Upper lobe of left lung (tissue), 6 donors: ENCODE data around the gene CLIC6. TPM values are rescaled to one million over a fixed set of nuclear protein-coding genes. Genes with fewer than 3 reads are reported as not detected.
"Not testable (repeated sequence)": the region's sequence is repeated elsewhere in the genome, so short reads cannot be mapped to it uniquely, and the experiment has no call there.

Experiments used
- ATAC-seq, 2 donors: fragments of 200-7000 bp; cut with Tn5 transposase; one replicate each; pipeline ENCODE4 v1.9.1; 2022; ENCODE audit warnings: mild to moderate bottlenecking in 2 of 2, moderate library complexity in 2 of 2; ENCODE audit not compliant: low FRiP score in 2 of 2
- DNase-seq, 2 donors: peaks; one replicate each; pipeline ENCODE4 v3.0.0-alpha.2; 2019 to 2020
- H3K27ac ChIP-seq, 4 donors: fragments of 200-600 bp; sonication (generic); one replicate each; pipeline ENCODE4 v1.5.1; 2016 to 2019
- H3K27me3 ChIP-seq, 4 donors: fragments of 200-600 bp; sonication (generic); one replicate each; pipeline ENCODE4 v1.5.1; 2017 to 2019
- H3K36me3 ChIP-seq, 4 donors: fragments of 200-600 bp; sonication (generic); one replicate each; pipeline ENCODE4 v1.5.1; 2016 to 2019
- H3K4me1 ChIP-seq, 4 donors: fragments of 200-600 bp; sonication (generic); one replicate each; pipeline ENCODE4 v1.5.1; 2018 to 2019
- H3K4me3 ChIP-seq, 4 donors: fragments of 200-600 bp; sonication (generic); one replicate each; pipeline ENCODE4 v1.5.1; 2017 to 2019; ENCODE audit warnings: mild to moderate bottlenecking in 2 of 4, moderate library complexity in 1 of 4
- H3K9me3 ChIP-seq, 4 donors: fragments of 200-600 bp; sonication (generic); one replicate each; pipeline ENCODE4 v1.5.1; 2018 to 2019
- EP300 ChIP-seq, 4 donors: sonication (generic); formaldehyde crosslinking; IDR thresholded peaks; one replicate each; pipeline ENCODE4 v1.5.1; 2017; ENCODE audit warnings: antibody characterized with exemption in 4 of 4, control low read depth in 2 of 4
- POLR2A ChIP-seq, 4 donors: fragments of 450-650 bp; IDR thresholded peaks; one replicate each; pipeline ENCODE4 v1.5.1; 2016 to 2017; ENCODE audit warnings: antibody characterized with exemption in 4 of 4, mild to moderate bottlenecking in 2 of 4
- POLR2AphosphoS5 ChIP-seq, 2 donors: sonication (generic); formaldehyde crosslinking; IDR thresholded peaks; one replicate each; pipeline ENCODE4 v1.5.1; 2017; ENCODE audit warnings: antibody characterized with exemption in 2 of 2
- WGBS, 2 donors: methylation state at CpG; one replicate each; pipeline ENCODE4 v1.1.5; 2017 to 2018; 5-methylcytosine and 5-hydroxymethylcytosine counted together
- total RNA-seq, 6 donors: library from RNA; depleted of rRNA in 4 of 6; stranded (reverse); fragments of >200 nt in 4 of 6; gene quantifications; one replicate each; pipeline versions ENCODE4 v1.1.0 to v1.2.1, GENCODE V29; 2016 to 2021
- TF ChIP-seq, protein P1 (sequence below), 6 experiments: fragments of 450-650 bp in 4 of 6; fragments of 200-600 bp in 2 of 6; sonication (generic) in 2 of 6; IDR thresholded peaks; one replicate each; pipeline ENCODE4 v1.5.1; 2016 to 2019; ENCODE audit warnings: antibody characterized with exemption in 6 of 6
- donor health status: DM: no; HTN: no; CAD: no; lungs with moderate emphysema.
- donor health status: DM: no; HTN: yes; CAD: no; lungs with severe emphysema.

CLIC6 gene
- total RNA-seq, 6 donors from 2014 or later: 6.2 to 42.6 (median 13.8) TPM

DNA sequence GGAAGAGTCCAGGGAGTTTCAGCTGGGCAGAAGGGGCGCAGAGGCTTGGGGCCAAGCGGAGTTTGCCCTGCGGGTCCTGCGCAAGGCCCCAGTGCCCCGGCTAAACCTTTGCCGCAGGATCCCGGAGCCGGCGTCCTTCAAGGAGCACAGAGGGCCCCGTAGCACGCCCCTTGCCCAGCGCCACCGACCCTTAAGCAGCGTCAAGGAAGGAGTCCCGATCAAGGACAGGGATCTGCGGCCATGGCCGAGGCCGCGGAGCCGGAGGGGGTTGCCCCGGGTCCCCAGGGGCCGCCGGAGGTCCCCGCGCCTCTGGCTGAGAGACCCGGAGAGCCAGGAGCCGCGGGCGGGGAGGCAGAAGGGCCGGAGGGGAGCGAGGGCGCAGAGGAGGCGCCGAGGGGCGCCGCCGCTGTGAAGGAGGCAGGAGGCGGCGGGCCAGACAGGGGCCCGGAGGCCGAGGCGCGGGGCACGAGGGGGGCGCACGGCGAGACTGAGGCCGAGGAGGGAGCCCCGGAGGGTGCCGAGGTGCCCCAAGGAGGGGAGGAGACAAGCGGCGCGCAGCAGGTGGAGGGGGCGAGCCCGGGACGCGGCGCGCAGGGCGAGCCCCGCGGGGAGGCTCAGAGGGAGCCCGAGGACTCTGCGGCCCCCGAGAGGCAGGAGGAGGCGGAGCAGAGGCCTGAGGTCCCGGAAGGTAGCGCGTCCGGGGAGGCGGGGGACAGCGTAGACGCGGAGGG, 520 bp downstream of the CLIC6 start:
- TF ChIP-seq POLR2A (IDR thresholded peaks at IDR 0.05) (peak in 1 of 4 donors; percentile 21), EP300 (IDR thresholded peaks at IDR 0.05) (no peak), POLR2AphosphoS5 (IDR thresholded peaks at IDR 0.05) (no peak)
- TF ChIP-seq, protein P1, sequence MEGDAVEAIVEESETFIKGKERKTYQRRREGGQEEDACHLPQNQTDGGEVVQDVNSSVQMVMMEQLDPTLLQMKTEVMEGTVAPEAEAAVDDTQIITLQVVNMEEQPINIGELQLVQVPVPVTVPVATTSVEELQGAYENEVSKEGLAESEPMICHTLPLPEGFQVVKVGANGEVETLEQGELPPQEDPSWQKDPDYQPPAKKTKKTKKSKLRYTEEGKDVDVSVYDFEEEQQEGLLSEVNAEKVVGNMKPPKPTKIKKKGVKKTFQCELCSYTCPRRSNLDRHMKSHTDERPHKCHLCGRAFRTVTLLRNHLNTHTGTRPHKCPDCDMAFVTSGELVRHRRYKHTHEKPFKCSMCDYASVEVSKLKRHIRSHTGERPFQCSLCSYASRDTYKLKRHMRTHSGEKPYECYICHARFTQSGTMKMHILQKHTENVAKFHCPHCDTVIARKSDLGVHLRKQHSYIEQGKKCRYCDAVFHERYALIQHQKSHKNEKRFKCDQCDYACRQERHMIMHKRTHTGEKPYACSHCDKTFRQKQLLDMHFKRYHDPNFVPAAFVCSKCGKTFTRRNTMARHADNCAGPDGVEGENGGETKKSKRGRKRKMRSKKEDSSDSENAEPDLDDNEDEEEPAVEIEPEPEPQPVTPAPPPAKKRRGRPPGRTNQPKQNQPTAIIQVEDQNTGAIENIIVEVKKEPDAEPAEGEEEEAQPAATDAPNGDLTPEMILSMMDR (IDR thresholded peaks at IDR 0.05): no peak
- H3K27ac ChIP-seq: peak overlapping the region; percentile 61 to 86 (median 67)
- H3K4me3 ChIP-seq: peak overlapping the region; percentile 20 to 57 (median 50)
- 7 to 8% methylated on average over 30 to 33 of the region's 74 CpGs for WGBS, 2 donors
- no peaks in the 10 kb centered on the region for H3K9me3 ChIP-seq
- ATAC-seq: peak; percentile 11 to 60
- peak; percentile 37 to 86 for DNase-seq
- peaks cover 0 to 20% (median 15%) of the 10 kb centered on the region in 4 donors for H3K27me3 ChIP-seq
- peaks cover 14 to 27% (median 19%) of the 10 kb centered on the region in 4 donors for H3K4me1 ChIP-seq
- no peaks in the 10 kb centered on the region for H3K36me3 ChIP-seq

DNA sequence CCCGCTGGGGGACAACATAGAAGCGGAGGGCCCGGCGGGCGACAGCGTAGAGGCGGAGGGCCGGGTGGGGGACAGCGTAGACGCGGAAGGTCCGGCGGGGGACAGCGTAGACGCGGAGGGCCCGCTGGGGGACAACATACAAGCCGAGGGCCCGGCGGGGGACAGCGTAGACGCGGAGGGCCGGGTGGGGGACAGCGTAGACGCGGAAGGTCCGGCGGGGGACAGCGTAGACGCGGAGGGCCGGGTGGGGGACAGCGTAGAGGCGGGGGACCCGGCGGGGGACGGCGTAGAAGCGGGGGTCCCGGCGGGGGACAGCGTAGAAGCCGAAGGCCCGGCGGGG, 1.1 kb downstream of the CLIC6 start:
- ATAC-seq: peak in 1 of 2 donors; percentile 30
- peak overlapping the region; percentile 56 to 86 (median 63) for H3K27ac ChIP-seq
- H3K4me3 ChIP-seq: peak overlapping the region; percentile 35 to 57 (median 50)
- DNase-seq, H3K36me3 ChIP-seq, H3K9me3 ChIP-seq: not testable (repeated sequence)
- peaks cover 14 to 27% (median 19%) of the 10 kb centered on the region in 4 donors for H3K4me1 ChIP-seq
- peaks cover 0 to 20% (median 15%) of the 10 kb centered on the region in 4 donors for H3K27me3 ChIP-seq
- WGBS, 2 donors: 0% methylated on average over 4 of the region's 46 CpGs; no CpG with 5 or more reads in 1 of the 2 donors

DNA sequence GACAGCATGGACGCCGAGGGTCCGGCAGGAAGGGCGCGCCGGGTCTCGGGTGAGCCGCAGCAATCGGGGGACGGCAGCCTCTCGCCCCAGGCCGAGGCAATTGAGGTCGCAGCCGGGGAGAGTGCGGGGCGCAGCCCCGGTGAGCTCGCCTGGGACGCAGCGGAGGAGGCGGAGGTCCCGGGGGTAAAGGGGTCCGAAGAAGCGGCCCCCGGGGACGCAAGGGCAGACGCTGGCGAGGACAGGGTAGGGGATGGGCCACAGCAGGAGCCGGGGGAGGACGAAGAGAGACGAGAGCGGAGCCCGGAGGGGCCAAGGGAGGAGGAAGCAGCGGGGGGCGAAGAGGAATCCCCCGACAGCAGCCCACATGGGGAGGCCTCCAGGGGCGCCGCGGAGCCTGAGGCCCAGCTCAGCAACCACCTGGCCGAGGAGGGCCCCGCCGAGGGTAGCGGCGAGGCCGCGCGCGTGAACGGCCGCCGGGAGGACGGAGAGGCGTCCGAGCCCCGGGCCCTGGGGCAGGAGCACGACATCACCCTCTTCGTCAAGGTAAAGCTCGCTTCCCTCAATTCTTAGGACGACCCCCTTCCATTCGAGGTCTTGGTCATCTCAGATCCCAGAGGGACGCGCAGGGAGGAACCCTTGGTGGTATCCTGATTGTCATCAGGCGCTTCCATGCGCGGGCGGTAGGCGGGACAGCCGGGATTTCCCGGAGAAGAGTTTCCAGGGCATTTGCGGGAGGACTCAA, 1.6 kb downstream of the CLIC6 start:
- DNase-seq: peak in 1 of 2 donors; percentile 87
- Histone ChIP-seq H3K36me3 (no peaks in the 10 kb centered on the region), H3K4me1 (peaks cover 14 to 27% (median 19%) of the 10 kb centered on the region in 4 donors), H3K4me3 (peak overlapping the region; percentile 35 to 57 (median 50)), H3K27me3 (peaks cover 0 to 20% (median 15%) of the 10 kb centered on the region in 4 donors), H3K9me3 (no peaks in the 10 kb centered on the region), H3K27ac (peak overlapping the region; percentile 56 to 86 (median 63))
- WGBS, 2 donors: 1 to 6% methylated on average over 38 to 59 of the region's 70 CpGs
- peak; percentile 11 to 62 for ATAC-seq
- TF ChIP-seq, protein P1 (IDR thresholded peaks at IDR 0.05): peak in 2 of 6 experiments; percentile 5 to 26
- TF ChIP-seq POLR2AphosphoS5 (IDR thresholded peaks at IDR 0.05): no peak

DNA sequence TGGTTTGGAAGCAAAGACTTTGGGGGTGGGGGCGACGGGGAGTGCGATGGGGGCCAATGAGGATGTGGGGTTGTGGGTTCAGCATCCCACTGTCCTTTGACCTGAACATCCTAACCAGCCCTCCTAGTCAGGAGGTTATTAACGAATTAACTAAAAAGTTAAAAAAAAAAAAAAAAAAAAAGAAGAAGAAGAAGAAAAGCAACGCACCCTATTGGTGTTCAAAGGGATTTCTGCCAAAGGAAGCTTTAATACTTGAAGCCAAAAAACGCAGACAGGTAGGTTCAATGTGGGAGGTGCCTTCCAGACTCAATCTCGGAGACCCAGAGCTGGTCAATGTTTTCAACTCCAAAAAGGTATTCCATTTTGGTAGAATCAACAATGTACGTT, 2.2 kb downstream of the CLIC6 start:
- no peak for ATAC-seq
- Histone ChIP-seq H3K4me3 (peak overlapping the region in 3 of 4 donors; percentile 47 to 57 (median 53)), H3K27me3 (peaks cover 0 to 20% (median 15%) of the 10 kb centered on the region in 4 donors), H3K36me3 (no peaks in the 10 kb centered on the region), H3K27ac (peak overlapping the region in 1 of 4 donors; percentile 86), H3K4me1 (peaks cover 14 to 27% (median 19%) of the 10 kb centered on the region in 4 donors), H3K9me3 (no peaks in the 10 kb centered on the region)
- WGBS, 2 donors: 11 to 17% methylated on average over 8 of the region's 8 CpGs
- TF ChIP-seq POLR2A (IDR thresholded peaks at IDR 0.05): no peak
- no peak for TF ChIP-seq POLR2AphosphoS5 (IDR thresholded peaks at IDR 0.05)
- TF ChIP-seq EP300 (IDR thresholded peaks at IDR 0.05): no peak
- TF ChIP-seq, protein P1 (IDR thresholded peaks at IDR 0.05): no peak
- DNase-seq: no peak

DNA sequence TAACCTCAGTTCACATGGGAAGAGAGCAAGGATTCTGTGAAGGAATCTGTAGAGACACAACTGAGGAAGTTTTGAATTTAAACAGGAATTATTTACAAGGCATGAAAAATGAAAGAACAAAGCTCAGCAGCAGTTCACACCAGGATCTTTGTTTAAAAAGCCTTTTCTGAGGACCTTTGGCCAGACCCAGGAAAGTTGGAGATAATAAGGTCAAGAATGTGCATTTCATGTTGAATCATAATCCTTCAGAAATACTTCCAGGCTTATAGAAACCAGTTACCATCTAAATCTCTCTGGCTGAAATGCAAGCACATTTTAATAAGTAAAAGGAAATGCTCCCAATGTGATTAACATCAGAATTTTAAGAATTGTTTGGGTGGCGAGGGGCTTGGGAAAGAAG, 2.7 kb downstream of the CLIC6 start:
- H3K27me3 ChIP-seq: peaks cover 0 to 20% (median 15%) of the 10 kb centered on the region in 4 donors

More for the DNA sequence above, 2.7 kb downstream of the CLIC6 start:
- TF ChIP-seq, protein P1 (IDR thresholded peaks at IDR 0.05): no peak
- no peak for TF ChIP-seq POLR2AphosphoS5 (IDR thresholded peaks at IDR 0.05)
- TF ChIP-seq POLR2A (IDR thresholded peaks at IDR 0.05): no peak
- TF ChIP-seq EP300 (IDR thresholded peaks at IDR 0.05): no peak
- Histone ChIP-seq H3K9me3 (no peaks in the 10 kb centered on the region), H3K4me1 (peaks cover 14 to 27% (median 19%) of the 10 kb centered on the region in 4 donors), H3K4me3 (peak overlapping the region in 2 of 4 donors; percentile 53 to 57), H3K36me3 (no peaks in the 10 kb centered on the region), H3K27ac (no peak overlapping the region)
- no peak for DNase-seq
- 78 to 85% methylated on average over 1 of the region's 1 CpG for WGBS, 2 donors
- ATAC-seq: no peak
